Measurements from ENCODE around the gene DOCK2. TPM values are rescaled to one million over a fixed set of nuclear protein-coding genes. Genes with fewer than 3 reads are reported as not detected.

DOCK2 gene
- polyA plus RNA-seq, 1 donor (not counting 4 experiments of a cell fraction or from before 2014, with no cell fraction given) = 0.21 TPM

DNA sequence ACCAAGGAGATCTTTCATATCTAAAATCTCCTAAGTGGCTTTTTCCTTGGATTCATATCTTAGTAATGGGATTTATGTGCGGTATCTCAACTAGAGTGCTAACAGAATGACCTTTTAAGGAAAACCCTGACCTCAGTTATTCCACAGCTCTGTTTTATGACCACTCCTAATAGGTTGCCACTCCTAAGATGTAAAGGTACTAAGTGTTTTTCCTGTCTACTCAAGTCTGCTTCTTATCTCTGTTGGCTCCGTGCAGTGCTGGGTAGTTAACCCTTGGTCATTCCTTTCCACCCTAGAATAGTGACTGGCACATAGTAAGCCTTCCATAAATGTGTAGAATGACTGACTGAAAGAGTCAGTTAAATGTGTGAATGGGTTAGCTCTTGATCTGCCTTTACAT, 161.4 kb downstream of the DOCK2 start:
- no peak overlapping the region for H3K27ac ChIP-seq (ENCODE audit: control insufficient read depth, insufficient read depth, low read length)
- H2AFZ ChIP-seq (ENCODE audit: control insufficient read depth, low read length) = no peak overlapping the region
- H3K4me1 ChIP-seq (ENCODE audit: control insufficient read depth, extremely low read depth, insufficient read depth, low read length) = no peaks in the 10 kb centered on the region
- H3K9ac ChIP-seq (ENCODE audit: control insufficient read depth, extremely low read depth, insufficient read depth, low read length) = no peak overlapping the region
- no peaks in the 10 kb centered on the region for H4K20me1 ChIP-seq (ENCODE audit: control insufficient read depth, extremely low read depth, insufficient read depth, low read length)
- TF ChIP-seq CTCF (optimal IDR thresholded peaks at IDR 0.05 in 1 of 3, IDR thresholded peaks at IDR 0.05 in 1 of 3, conservative IDR thresholded peaks at IDR 0.05 in 1 of 3; ENCODE audit: extremely low read depth in 1 of 3, insufficient read depth in 2 of 3, low read length in 3 of 3) (no peak), EZH2 (IDR thresholded peaks at IDR 0.05; ENCODE audit: low read length) (no peak)
- dilution Hi-C loops (cut with MboI; ENCODE audit: extremely low pct_ligation_motif_present, low sequenced_read_pairs) = no loop called here
- H3K4me2 ChIP-seq (ENCODE audit: control insufficient read depth, extremely low read depth, insufficient read depth, low read depth, low read length) = no peak overlapping the region
- H3K79me2 ChIP-seq (ENCODE audit: control insufficient read depth, insufficient read depth, low read length) = no peaks in the 10 kb centered on the region
- no peaks in the 10 kb centered on the region for H3K36me3 ChIP-seq (ENCODE audit: control insufficient read depth in 2 of 2, extremely low read depth in 1 of 2, insufficient read depth in 2 of 2, low read length in 2 of 2)
- no peaks in the 10 kb centered on the region for H3K9me1 ChIP-seq (ENCODE audit: control insufficient read depth, extremely low read depth, insufficient read depth, low read length)
- H3K4me3 ChIP-seq (ENCODE audit: control insufficient read depth in 2 of 3, extremely low read depth in 1 of 3, insufficient read depth in 2 of 3, low read depth in 1 of 3, low read length in 3 of 3) = no peak overlapping the region
- no peak for FAIRE-seq
- H3K9me3 ChIP-seq (ENCODE audit: control insufficient read depth, low read depth, low read length) = no peaks in the 10 kb centered on the region
- DNase-seq (ENCODE audit: low read depth, low spot score) = no peak
- no peaks in the 10 kb centered on the region for H3K27me3 ChIP-seq (ENCODE audit: control insufficient read depth, extremely low read depth, insufficient read depth, low read length)

- Histone ChIP-seq H3K4me2 (ENCODE audit: control insufficient read depth, extremely low read depth, insufficient read depth, low read depth, low read length) (no peak overlapping the region), H3K27ac (ENCODE audit: control insufficient read depth, insufficient read depth, low read length) (no peak overlapping the region), H3K36me3 (ENCODE audit: control insufficient read depth in 2 of 2, extremely low read depth in 1 of 2, insufficient read depth in 2 of 2, low read length in 2 of 2) (no peaks in the 10 kb centered on the region), H3K4me1 (ENCODE audit: control insufficient read depth, extremely low read depth, insufficient read depth, low read length) (no peaks in the 10 kb centered on the region), H3K9me3 (ENCODE audit: control insufficient read depth, low read depth, low read length) (no peaks in the 10 kb centered on the region), H2AFZ (ENCODE audit: control insufficient read depth, low read length) (no peak overlapping the region), H3K4me3 (ENCODE audit: control insufficient read depth in 2 of 3, extremely low read depth in 1 of 3, insufficient read depth in 2 of 3, low read depth in 1 of 3, low read length in 3 of 3) (no peak overlapping the region), H3K79me2 (ENCODE audit: control insufficient read depth, insufficient read depth, low read length) (no peaks in the 10 kb centered on the region), H3K9ac (ENCODE audit: control insufficient read depth, extremely low read depth, insufficient read depth, low read length) (no peak overlapping the region), H3K27me3 (ENCODE audit: control insufficient read depth, extremely low read depth, insufficient read depth, low read length) (no peaks in the 10 kb centered on the region), H3K9me1 (ENCODE audit: control insufficient read depth, extremely low read depth, insufficient read depth, low read length) (no peaks in the 10 kb centered on the region), H4K20me1 (ENCODE audit: control insufficient read depth, extremely low read depth, insufficient read depth, low read length) (no peaks in the 10 kb centered on the region)
- DNase-seq (ENCODE audit: low read depth, low spot score) (no peak), FAIRE-seq (no peak)
- TF ChIP-seq EZH2 (IDR thresholded peaks at IDR 0.05; ENCODE audit: low read length) (no peak), CTCF (optimal IDR thresholded peaks at IDR 0.05 in 1 of 3, IDR thresholded peaks at IDR 0.05 in 1 of 3, conservative IDR thresholded peaks at IDR 0.05 in 1 of 3; ENCODE audit: extremely low read depth in 1 of 3, insufficient read depth in 2 of 3, low read length in 3 of 3) (no peak)
- dilution Hi-C loops (cut with MboI; ENCODE audit: extremely low pct_ligation_motif_present, low sequenced_read_pairs) = no loop called here
Observed at GRCh38 chr5:169798906-169799660, 162.0 kb downstream of the DOCK2 start.

Data from keratinocyte (primary cell).